Endothelial cell (in vitro differentiated cells): ENCODE results near the gene GSDME. TPM values are rescaled to one million over a fixed set of nuclear protein-coding genes. Genes with fewer than 3 reads are reported as not detected.

Source experiments
- DNase-seq: peaks from one replicate; pipeline ENCODE4 v3.0.0; 2021; ENCODE audit warnings: low spot score
- H3K27ac Mint-ChIP-seq: one replicate; pipeline ENCODE4 v1.8.0; 2021; ENCODE audit warnings: mixed read lengths, inconsistent platforms; ENCODE audit not compliant: unreplicated experiment
- H3K27me3 Mint-ChIP-seq: one replicate; pipeline ENCODE4 v1.8.0; 2021; ENCODE audit warnings: mild to moderate bottlenecking, moderate library complexity, mixed read lengths, inconsistent platforms; ENCODE audit not compliant: unreplicated experiment
- H3K36me3 Mint-ChIP-seq: one replicate; pipeline ENCODE4 v1.8.0; 2021; ENCODE audit warnings: mild to moderate bottlenecking, low read depth, mixed read lengths, inconsistent platforms; ENCODE audit not compliant: unreplicated experiment
- H3K4me1 Mint-ChIP-seq: one replicate; pipeline ENCODE4 v1.8.0; 2021; ENCODE audit warnings: mild to moderate bottlenecking, mixed read lengths, inconsistent platforms; ENCODE audit not compliant: unreplicated experiment
- H3K4me3 Mint-ChIP-seq: one replicate; pipeline ENCODE4 v1.8.0; 2021; ENCODE audit warnings: mild to moderate bottlenecking, mixed read lengths, inconsistent platforms; ENCODE audit not compliant: unreplicated experiment
- H3K9me3 Mint-ChIP-seq: one replicate; pipeline ENCODE4 v1.8.0; 2021; ENCODE audit warnings: mixed read lengths, inconsistent platforms; ENCODE audit not compliant: unreplicated experiment
- total RNA-seq: library from RNA; stranded (reverse); fragmentation: NEBNext Ultra II Directional; extraction: Animal tissue kit (Norgen Biotek cat#: 25700); gene quantifications from one replicate; pipeline ENCODE4 v1.2.1, GENCODE V29; 2021; ENCODE audit not compliant: unreplicated experiment
- TF ChIP-seq, protein P1 (sequence below): fragments of 200-600 bp; sonication (generic); IDR thresholded peaks from one replicate; pipeline ENCODE4 v1.5.0; 2021; ENCODE audit warnings: antibody characterized with exemption; ENCODE audit not compliant: unreplicated experiment

Gene GSDME
- total RNA-seq, 1 donor from 2014 or later: 4.4 TPM

DNA sequence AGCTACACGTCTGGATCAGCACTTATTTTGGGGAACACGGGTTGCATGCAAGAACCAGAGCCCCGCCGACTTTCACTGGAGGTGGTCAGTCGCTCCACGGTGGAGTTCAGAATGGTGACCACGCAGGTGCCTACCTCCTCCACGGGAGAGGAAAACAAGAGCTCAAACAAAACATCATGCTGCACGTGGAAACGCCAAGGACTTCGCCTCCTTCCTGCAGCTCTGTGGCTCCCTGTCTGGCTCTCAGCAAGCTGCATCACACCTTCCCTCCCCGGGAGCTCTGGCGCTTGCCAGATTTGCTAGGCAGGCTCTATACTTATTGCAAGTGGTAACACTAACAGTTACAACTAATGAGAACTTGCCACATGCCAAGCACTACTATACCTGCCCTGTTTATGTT is 26.0 kb downstream of the GSDME start:
- H3K27ac Mint-ChIP-seq: no peak overlapping the region
- no peak overlapping the region for H3K4me3 Mint-ChIP-seq

DNA sequence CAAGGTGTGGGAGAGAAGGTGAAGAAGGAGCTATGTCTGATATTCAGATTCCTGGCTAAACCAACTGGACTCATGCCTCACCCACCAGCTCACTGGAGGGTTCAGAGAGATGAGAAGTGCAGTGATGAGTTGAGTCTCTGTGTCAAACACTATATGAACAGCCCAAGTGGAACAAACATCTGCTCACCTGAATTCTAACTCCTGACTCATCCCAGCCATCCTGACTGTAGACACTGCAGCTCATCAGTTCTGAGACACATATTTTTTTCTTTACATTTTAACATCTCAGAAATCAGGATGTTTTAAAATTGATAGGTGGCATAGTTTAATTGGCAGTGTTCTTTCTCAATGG is 27.3 kb downstream of the GSDME start:
- no peak overlapping the region for H3K4me3 Mint-ChIP-seq
- no peak for DNase-seq
- TF ChIP-seq, protein P1, sequence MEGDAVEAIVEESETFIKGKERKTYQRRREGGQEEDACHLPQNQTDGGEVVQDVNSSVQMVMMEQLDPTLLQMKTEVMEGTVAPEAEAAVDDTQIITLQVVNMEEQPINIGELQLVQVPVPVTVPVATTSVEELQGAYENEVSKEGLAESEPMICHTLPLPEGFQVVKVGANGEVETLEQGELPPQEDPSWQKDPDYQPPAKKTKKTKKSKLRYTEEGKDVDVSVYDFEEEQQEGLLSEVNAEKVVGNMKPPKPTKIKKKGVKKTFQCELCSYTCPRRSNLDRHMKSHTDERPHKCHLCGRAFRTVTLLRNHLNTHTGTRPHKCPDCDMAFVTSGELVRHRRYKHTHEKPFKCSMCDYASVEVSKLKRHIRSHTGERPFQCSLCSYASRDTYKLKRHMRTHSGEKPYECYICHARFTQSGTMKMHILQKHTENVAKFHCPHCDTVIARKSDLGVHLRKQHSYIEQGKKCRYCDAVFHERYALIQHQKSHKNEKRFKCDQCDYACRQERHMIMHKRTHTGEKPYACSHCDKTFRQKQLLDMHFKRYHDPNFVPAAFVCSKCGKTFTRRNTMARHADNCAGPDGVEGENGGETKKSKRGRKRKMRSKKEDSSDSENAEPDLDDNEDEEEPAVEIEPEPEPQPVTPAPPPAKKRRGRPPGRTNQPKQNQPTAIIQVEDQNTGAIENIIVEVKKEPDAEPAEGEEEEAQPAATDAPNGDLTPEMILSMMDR: no peak
- no peaks in the 10 kb centered on the region for H3K4me1 Mint-ChIP-seq
- H3K9me3 Mint-ChIP-seq: no peaks in the 10 kb centered on the region
- H3K27ac Mint-ChIP-seq: no peak overlapping the region
- no peaks in the 10 kb centered on the region for H3K27me3 Mint-ChIP-seq
- H3K36me3 Mint-ChIP-seq: no peaks in the 10 kb centered on the region

More for the DNA sequence above, 26.0 kb downstream of the GSDME start:
- TF ChIP-seq, protein P1: no peak
- no peaks in the 10 kb centered on the region for H3K9me3 Mint-ChIP-seq
- no peak for DNase-seq
- H3K27me3 Mint-ChIP-seq: no peaks in the 10 kb centered on the region
- H3K36me3 Mint-ChIP-seq: no peaks in the 10 kb centered on the region
- no peaks in the 10 kb centered on the region for H3K4me1 Mint-ChIP-seq

DNA sequence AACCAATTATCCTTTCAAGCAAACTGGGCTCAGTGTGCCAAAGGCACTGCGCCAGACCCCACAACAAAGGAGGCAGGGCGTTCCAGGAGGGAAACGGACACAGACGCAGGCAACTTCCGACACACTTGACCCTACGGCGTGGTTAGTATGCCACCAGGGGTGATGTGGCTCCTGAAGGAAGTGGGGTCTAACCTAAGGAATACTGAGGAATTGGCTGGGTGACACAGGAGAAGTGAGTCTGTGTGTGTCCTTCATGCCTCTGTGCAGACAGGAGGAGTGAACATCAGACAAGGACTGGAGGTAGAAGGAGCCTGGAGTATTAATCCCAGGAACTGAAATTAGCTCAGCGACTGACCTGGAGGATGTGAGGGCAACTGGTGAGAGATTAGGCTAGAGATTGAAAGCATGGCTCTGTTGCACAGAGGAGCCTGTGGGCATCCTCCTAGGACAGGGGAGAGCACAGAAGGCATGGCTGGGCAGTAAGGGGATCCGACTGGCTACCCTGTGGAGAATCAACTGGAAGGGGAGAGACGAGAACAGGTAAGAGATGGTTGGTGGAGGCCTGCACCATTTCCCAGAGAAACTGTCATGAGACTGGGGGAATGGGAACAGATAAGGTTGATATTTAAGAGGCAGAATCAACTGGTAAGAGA is 27.8 kb downstream of the GSDME start:
- H3K27me3 Mint-ChIP-seq: no peaks in the 10 kb centered on the region

DNA sequence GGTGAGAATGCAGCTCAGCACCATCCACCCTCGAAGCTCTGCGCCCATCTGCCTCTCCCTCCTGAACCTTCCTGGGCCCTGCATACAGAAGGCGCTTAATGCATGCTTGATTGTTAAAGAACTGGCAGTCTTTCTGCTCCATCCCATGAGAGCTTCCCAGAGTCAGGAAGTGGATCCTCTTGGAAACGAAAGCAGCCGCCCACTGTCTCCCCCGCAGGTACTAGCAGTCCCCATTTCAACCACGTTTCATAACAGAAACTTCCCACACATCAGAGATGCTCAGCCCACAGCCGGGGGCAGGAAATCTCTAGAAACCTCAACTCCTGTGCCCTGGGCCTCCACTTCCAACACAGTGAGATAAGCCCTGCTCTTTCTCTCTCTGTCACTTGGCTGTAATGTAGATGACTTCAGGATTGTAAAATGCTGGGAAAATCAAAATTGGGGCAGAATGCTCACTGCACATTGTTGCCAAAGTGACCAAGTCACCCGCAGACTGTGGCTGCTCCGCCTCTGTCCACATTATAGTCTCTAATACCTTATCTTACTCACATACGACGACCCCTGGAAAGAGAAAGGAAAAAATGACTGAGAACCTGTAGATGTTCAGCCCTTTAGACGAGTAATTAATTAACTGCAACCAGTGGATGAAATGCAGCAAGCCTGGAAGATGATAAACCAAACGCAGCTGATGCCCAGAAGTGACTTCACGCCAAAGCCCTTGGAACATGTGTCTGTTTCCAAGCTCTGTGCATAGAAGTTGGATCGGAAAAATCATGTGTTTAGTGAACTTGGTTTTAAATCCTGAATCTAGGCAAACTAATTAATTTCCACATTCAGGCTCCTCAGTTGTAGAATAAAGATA is 28.5 kb downstream of the GSDME start:
- H3K9me3 Mint-ChIP-seq: no peaks in the 10 kb centered on the region
- no peak overlapping the region for H3K27ac Mint-ChIP-seq

More for the DNA sequence above, 27.8 kb downstream of the GSDME start:
- Mint-ChIP-seq H3K9me3 (no peaks in the 10 kb centered on the region), H3K4me3 (no peak overlapping the region), H3K27ac (no peak overlapping the region), H3K36me3 (no peaks in the 10 kb centered on the region), H3K4me1 (no peaks in the 10 kb centered on the region)
- no peak for DNase-seq
- TF ChIP-seq, protein P1: no peak

More for the DNA sequence above, 28.5 kb downstream of the GSDME start:
- TF ChIP-seq, protein P1: no peak
- Mint-ChIP-seq H3K27me3 (no peaks in the 10 kb centered on the region), H3K4me3 (no peak overlapping the region), H3K4me1 (no peaks in the 10 kb centered on the region), H3K36me3 (no peaks in the 10 kb centered on the region)
- DNase-seq: no peak
